Measurements from ENCODE around the gene HMBS. TPM values are rescaled to one million over a fixed set of nuclear protein-coding genes. Genes with fewer than 3 reads are reported as not detected.
"Not testable (repeated sequence)": the region's sequence is repeated elsewhere in the genome, so short reads cannot be mapped to it uniquely, and the experiment has no call there.

The HMBS gene
- total RNA-seq (2014; rRNA removed; shearing (Covaris generic)) = 12.2 and 14.3 TPM in 2 replicates

DNA sequence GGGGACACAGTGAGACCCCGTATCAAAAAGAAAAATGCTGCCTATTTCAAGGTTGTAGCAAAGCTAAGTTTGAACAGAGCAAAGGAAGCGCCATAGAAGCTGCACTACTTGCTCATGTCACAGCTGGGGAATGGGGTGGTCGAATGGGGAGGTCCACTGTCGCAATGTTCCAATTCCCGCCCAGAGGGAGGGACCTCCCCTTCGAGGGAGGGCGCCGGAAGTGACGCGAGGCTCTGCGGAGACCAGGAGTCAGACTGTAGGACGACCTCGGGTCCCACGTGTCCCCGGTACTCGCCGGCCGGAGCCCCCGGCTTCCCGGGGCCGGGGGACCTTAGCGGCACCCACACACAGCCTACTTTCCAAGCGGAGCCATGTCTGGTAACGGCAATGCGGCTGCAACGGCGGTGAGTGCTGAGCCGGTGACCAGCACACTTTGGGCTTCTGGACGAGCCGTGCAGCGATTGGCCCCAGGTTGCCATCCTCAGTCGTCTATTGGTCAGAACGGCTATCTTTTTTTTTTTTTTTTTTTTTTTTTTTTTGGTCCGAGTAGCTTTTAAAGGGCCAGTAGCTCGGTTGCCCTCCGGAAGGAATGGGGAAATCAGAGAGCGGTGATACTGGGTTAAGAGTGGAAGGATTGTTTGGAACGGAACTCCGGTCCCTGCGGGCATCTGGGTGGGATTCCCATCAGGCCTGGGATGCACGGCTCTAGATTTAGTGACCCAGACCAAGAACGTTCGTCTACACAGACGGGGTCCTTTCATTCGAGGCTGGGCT, at the start of gene HMBS:
Gene HMBS, plus strand, starts transcription at position 219 of the 774 bp plus-strand sequence. Its CDS starts 153 bp downstream, at position 372.
- H3K36me3 ChIP-seq (replicated peaks; ENCODE audit: control insufficient read depth, insufficient read depth, low read length) = peaks cover 3% of the 10 kb centered on the region
- H3K4me3 ChIP-seq (ENCODE audit: insufficient read depth, low read depth, low read length) = peak within 1 kb of the TSS; percentile 94
- no peaks in the 10 kb centered on the region for H3K27me3 ChIP-seq (ENCODE audit: control insufficient read depth, insufficient read depth, low read length)
- peak; percentile 96 for DNase-seq

DNA sequence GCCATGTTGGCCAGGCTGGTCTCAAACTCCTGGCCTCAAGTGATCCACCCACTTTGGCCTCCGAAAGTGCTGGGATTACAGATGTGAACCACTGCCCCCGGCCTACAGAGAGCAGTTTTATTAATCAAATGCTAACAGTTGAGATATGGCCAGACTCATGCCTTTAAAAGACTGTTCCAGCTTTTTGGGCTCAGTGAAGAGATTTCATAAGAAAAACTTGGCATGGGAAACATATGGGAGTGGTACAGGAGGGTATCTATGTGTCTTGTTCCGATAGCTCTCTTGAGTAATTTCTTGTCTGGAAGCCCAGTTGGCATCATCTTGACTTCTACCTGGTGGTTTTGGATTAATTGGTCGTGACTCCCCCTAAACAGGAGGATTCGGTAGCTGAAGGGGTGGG, 45.8 kb upstream of the HMBS start:
- no peak overlapping the region for H3K4me3 ChIP-seq (ENCODE audit: insufficient read depth, low read depth, low read length)

DNA sequence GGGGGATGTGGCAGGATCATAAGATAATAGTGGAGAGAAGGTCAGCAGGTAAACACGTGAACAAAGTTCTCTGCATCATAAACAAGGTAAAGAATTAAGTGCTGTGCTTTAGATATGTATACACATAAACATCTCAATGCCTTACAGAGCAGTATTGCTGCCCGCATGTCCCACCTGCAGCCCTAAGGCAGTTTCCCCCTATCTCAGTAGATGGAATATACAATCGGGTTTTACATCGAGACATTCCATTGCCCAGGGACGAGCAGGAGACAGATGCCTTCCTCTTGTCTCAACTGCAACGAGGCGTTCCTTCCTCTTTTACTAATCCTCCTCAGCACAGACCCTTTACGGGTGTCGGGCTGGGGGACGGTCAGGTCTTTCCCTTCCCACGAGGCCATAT, 45.2 kb upstream of the HMBS start:
- not testable (repeated sequence) for H3K36me3 ChIP-seq (replicated peaks; ENCODE audit: control insufficient read depth, insufficient read depth, low read length); H3K27me3 ChIP-seq (ENCODE audit: control insufficient read depth, insufficient read depth, low read length); H3K4me3 ChIP-seq (ENCODE audit: insufficient read depth, low read depth, low read length); DNase-seq

More for the DNA sequence above, 45.8 kb upstream of the HMBS start:
- Histone ChIP-seq H3K27me3 (ENCODE audit: control insufficient read depth, insufficient read depth, low read length) (no peaks in the 10 kb centered on the region), H3K36me3 (replicated peaks; ENCODE audit: control insufficient read depth, insufficient read depth, low read length) (no peaks in the 10 kb centered on the region)
- DNase-seq = no peak

DNA sequence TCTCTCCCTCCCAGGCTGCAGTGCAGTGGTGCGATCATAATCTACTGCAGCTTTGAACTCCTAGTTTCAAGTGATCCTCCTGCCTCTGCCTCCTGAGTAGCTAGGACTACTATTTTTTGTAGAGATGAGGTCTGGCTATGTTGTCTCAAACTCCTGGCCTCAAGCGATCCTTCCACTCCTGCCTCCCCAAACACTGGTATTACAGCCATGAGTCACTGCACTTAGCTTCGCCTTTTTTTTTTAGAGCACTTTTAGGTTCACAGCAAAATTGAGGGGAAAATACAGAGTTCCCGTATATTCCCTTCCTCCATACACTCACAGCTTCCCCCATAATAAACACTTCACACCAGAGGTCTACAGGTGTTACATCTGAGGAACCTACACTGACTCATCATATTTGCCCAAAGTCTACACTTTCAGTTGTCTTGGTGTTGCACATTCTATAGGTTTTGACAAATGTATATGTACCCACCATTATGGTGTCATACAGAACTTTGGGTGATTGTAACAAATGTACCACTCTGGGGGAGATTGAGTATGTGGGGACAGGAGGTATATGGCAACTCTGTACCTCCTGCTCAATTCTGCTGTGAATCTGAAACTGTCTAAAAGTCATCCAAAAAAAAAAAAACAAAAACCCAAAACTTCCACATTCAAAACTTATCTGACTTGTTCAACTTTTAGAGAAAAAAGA, 42.7 kb upstream of the HMBS start:
- Histone ChIP-seq H3K4me3 (ENCODE audit: insufficient read depth, low read depth, low read length) (no peak overlapping the region), H3K36me3 (replicated peaks; ENCODE audit: control insufficient read depth, insufficient read depth, low read length) (peaks cover 14% of the 10 kb centered on the region), H3K27me3 (ENCODE audit: control insufficient read depth, insufficient read depth, low read length) (no peaks in the 10 kb centered on the region)
- no peak for DNase-seq

DNA sequence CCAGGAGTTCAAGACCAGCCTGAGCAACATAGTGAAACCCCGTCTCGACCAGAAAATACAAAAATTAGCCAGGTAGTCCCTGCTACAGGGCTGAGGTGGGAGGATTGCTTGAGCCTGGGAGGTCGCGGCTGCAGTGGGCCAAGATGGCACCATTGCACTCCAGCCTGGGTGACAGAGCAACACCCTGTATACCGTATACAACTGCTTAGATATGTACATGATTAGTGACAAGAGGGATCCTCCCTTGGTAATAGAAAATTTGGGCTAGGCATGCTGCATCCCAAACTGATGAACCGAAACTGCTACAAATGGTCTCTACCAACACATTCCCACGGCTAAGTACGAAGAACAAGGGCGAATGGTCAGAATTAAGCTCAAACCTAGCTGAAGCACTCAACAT, 41.8 kb upstream of the HMBS start:
- H3K36me3 ChIP-seq (replicated peaks; ENCODE audit: control insufficient read depth, insufficient read depth, low read length) = peaks cover 21% of the 10 kb centered on the region
- no peak for DNase-seq
- no peak overlapping the region for H3K4me3 ChIP-seq (ENCODE audit: insufficient read depth, low read depth, low read length)
- no peaks in the 10 kb centered on the region for H3K27me3 ChIP-seq (ENCODE audit: control insufficient read depth, insufficient read depth, low read length)

DNA sequence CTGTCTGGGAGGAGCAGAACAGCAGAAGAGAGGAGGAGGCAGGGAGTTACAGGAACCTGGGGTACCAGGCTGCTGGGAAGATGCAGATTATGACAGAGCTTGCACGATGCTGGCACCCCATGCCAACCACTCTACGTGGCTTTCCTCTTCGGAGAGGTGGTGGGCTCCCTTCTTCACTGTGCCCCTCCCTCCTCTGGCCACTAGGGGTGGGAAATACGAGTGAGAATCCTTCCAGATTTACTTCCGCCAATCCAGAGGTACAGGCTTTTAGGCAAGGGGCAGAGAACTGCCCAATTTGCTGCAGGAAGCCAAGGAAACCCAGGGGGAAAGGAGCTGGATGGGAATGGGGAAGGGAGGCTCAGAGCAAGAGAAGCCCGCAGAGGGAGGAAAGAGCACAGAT, 40.0 kb upstream of the HMBS start:
- Histone ChIP-seq H3K36me3 (replicated peaks; ENCODE audit: control insufficient read depth, insufficient read depth, low read length) (peaks cover 37% of the 10 kb centered on the region), H3K27me3 (ENCODE audit: control insufficient read depth, insufficient read depth, low read length) (no peaks in the 10 kb centered on the region), H3K4me3 (ENCODE audit: insufficient read depth, low read depth, low read length) (no peak overlapping the region)
- peak; percentile 78 for DNase-seq

DNA sequence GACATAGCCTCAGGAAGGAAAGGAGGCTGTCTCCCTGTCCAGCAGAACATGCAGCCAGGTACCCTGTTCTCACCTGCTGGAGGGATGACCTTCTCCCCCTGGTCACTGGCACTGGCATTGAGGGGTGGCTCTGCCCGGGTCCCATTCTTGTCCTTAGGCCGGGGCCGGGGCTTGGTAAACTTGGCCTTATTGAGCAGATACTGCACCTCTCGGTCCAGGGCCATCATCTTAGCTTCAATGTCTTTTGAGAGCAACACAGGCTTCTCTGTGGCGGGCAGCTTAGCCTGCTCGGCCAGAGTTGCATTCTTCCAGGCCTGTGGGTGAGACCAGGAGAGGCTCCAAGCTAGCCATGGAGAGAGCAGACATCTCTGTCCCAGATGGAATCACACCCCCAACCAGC, 38.2 kb upstream of the HMBS start:
- peaks cover 44% of the 10 kb centered on the region for H3K36me3 ChIP-seq (replicated peaks; ENCODE audit: control insufficient read depth, insufficient read depth, low read length)
- no peak for DNase-seq
- H3K4me3 ChIP-seq (ENCODE audit: insufficient read depth, low read depth, low read length) = no peak overlapping the region
- no peaks in the 10 kb centered on the region for H3K27me3 ChIP-seq (ENCODE audit: control insufficient read depth, insufficient read depth, low read length)

DNA sequence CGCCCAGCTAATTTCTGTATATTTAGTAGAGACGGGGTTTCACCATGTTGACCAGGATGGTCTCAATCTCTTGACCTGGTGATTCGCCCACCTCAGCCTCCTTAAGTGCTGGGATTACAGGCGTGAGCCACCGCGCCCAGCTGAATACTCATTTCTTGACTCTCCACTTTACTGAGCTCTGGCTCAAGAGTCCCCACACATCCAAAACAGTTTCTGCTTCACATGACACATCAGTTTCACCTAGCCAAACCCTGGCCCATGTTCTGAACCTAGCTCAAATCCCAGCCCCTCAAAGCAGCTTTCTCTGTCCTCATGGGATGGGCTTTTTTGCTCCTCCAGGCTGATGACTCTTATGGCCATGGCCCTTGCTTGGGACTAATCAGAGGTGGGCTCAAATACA, 37.5 kb upstream of the HMBS start:
- Histone ChIP-seq H3K27me3 (ENCODE audit: control insufficient read depth, insufficient read depth, low read length) (no peaks in the 10 kb centered on the region), H3K36me3 (replicated peaks; ENCODE audit: control insufficient read depth, insufficient read depth, low read length) (peaks cover 52% of the 10 kb centered on the region), H3K4me3 (ENCODE audit: insufficient read depth, low read depth, low read length) (no peak overlapping the region)
- DNase-seq = no peak

DNA sequence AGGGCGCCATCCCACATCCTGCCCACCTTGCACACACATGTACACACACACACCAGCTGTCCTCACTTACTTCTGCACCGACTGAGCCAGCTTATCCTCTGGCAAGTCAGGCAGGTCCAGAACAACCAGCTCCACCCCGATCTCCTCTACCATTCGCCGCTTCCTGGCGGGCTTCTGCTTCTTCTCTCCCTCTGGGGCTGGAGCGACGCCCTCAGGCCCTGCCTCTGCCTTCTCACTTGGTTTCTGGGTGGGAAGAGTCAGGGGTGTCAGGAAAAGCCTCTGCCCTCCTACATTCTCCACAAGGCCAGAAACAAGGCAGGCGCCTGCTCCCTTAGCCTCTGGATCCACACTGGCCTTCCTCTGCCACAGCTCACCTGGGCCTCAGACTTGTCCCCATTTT, 36.0 kb upstream of the HMBS start:
- Histone ChIP-seq H3K4me3 (ENCODE audit: insufficient read depth, low read depth, low read length) (no peak overlapping the region), H3K27me3 (ENCODE audit: control insufficient read depth, insufficient read depth, low read length) (no peaks in the 10 kb centered on the region), H3K36me3 (replicated peaks; ENCODE audit: control insufficient read depth, insufficient read depth, low read length) (peaks cover 63% of the 10 kb centered on the region)
- no peak for DNase-seq

DNA sequence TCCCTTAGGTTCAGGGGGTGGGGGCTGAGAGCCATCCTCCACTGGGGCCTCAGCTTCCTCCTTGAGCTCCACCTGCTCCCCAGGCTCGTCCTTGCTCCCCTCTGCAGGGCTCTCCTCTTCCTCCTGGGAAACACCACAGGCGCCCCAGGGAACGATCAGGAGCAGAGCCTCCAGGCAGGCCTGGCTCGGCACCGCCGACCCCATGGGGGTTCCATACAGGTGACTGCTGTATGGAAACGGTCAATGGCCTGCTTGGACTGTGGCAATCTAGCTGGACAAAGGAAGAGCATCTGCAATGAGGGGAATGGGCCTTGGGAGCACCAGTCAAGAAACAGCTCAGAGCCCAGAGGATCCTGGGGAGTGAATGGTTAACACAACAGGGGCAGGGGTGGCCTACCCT, 35.6 kb upstream of the HMBS start:
- no peak for DNase-seq
- H3K27me3 ChIP-seq (ENCODE audit: control insufficient read depth, insufficient read depth, low read length) = no peaks in the 10 kb centered on the region
- peaks cover 67% of the 10 kb centered on the region for H3K36me3 ChIP-seq (replicated peaks; ENCODE audit: control insufficient read depth, insufficient read depth, low read length)
- H3K4me3 ChIP-seq (ENCODE audit: insufficient read depth, low read depth, low read length) = no peak overlapping the region

DNA sequence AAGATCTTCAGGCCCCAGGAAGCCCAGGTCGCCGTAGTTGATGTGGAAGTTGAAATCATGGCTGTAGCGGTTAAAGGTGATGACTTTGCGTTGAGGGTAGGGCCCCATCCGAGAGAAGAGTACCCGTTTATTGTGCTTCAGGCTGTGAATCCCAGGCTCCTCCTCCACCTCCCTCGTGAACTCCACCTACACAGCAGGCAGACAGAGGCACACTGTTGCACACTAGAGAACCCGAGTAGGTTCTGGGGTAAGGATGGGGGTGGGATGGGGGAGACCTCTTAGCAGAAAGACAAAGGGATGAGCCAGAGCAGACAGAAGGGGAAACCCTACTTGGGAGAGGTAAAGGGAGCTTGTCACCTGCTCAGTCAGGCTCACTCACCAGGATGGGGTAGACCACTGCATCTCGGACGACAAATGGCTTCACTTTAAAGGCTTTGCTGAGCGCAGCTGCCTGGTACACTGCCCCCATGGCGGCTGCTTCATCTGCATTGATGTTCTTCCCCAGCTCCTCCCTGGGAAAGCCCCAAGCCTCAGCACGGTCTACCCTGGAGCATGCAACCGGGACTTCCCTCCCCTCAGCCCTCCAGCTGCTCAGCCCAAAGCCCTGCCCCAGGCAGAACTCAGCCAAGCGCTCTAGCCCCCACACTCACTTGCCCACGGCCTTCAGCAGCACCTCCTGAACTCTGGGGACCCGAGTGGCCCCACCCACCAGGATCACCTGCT, 33.1 kb upstream of the HMBS start:
- DNase-seq = no peak
- Histone ChIP-seq H3K36me3 (replicated peaks; ENCODE audit: control insufficient read depth, insufficient read depth, low read length) (peaks cover 69% of the 10 kb centered on the region), H3K27me3 (ENCODE audit: control insufficient read depth, insufficient read depth, low read length) (no peaks in the 10 kb centered on the region), H3K4me3 (ENCODE audit: insufficient read depth, low read depth, low read length) (no peak overlapping the region)

DNA sequence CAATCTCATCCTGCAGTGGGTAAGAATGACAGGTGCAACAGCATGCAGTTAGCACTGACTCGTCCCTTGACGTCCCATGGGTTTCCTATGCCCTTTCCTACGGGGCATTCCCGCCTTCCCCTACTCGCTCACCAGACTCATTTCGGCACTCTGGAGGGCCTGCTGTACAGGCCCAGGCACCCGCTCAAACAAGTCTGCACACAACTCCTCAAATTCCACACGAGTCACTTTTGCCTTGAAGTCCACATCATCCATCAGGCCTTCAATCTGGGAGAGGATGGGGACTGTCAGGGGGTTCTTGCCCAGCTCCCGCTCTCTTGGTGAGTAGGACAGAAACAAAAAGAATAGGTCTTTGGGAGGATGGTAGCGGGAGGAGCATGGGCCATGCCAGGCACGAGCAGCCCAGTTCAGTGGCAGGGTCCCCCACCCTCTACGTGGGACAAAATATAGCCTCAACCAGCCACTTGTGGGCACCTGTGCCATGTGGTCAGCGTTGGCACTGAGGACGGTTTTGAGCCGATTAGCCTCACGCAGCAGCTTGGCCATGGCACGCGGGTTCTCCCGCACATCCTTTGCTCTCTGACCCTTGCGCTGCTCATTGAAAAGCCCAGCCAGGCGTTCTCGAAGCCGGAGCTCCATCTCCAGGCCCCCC, 32.4 kb upstream of the HMBS start:
- Histone ChIP-seq H3K27me3 (ENCODE audit: control insufficient read depth, insufficient read depth, low read length) (no peaks in the 10 kb centered on the region), H3K36me3 (replicated peaks; ENCODE audit: control insufficient read depth, insufficient read depth, low read length) (peaks cover 66% of the 10 kb centered on the region), H3K4me3 (ENCODE audit: insufficient read depth, low read depth, low read length) (no peak overlapping the region)
- DNase-seq = no peak

DNA sequence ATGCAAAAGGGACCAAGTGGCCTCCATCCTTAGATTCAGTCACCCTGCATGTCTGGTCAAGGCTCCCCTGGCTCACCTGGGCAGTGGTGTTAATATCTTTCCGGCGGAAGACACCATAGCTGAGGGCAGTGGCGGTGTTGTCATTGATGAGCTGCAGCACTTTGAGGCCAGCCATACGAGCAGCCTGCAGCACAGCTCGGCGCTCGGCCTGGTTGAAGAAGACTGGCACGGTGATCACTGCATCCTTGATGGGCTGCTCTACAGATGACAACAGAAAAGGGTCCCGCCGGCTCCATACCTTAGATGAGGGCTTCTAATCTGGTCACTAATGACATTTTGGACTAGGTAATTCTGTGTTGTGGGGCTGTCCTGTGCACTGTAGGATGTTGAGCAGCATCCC, 30.3 kb upstream of the HMBS start:
- peaks cover 48% of the 10 kb centered on the region for H3K36me3 ChIP-seq (replicated peaks; ENCODE audit: control insufficient read depth, insufficient read depth, low read length)
- no peaks in the 10 kb centered on the region for H3K27me3 ChIP-seq (ENCODE audit: control insufficient read depth, insufficient read depth, low read length)
- DNase-seq = no peak
- H3K4me3 ChIP-seq (ENCODE audit: insufficient read depth, low read depth, low read length) = no peak overlapping the region

DNA sequence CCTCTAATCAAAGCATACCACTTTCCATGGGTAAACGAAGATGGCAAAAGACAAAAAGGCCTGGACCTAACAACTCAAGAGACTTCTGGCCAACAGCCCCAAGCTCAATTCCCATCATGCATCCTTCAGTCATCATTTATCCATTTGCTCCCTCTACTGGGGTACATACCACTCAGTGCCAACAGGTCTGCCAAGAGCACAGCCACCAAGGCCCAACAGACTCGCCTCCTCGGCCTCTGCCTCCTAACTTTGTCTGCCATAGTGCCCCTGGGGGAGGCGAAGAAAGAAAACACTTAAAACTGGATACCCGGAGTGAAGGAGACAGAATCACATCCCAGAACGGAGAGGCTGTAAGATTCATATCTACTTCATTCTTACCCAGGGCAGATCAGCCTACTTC, 28.8 kb upstream of the HMBS start:
- Histone ChIP-seq H3K36me3 (replicated peaks; ENCODE audit: control insufficient read depth, insufficient read depth, low read length) (peaks cover 43% of the 10 kb centered on the region), H3K4me3 (ENCODE audit: insufficient read depth, low read depth, low read length) (peak overlapping the region; percentile 83), H3K27me3 (ENCODE audit: control insufficient read depth, insufficient read depth, low read length) (no peaks in the 10 kb centered on the region)
- peak; percentile 50 for DNase-seq

Measured in H7 (cell line).